ENCODE measurements around the gene NRL.

- TF ChIP-seq CTCF (IDR thresholded peaks at IDR 0.05; ENCODE audit: low read depth, low read length) (no peak), EZH2phosphoT487 (IDR thresholded peaks at IDR 0.05; ENCODE audit: low read depth) (no peak)
These were observed 31.8 kb upstream of the NRL start, which contains the start of gene PSME2 for GRCh38 chr14:24146453-24146977.
